NCI-H524 (cell line): Measurements from ENCODE around the gene RAB13.

ENCODE experiments used
- DNase-seq, 2 experiments: peaks; one replicate each; lab custom pipeline; 2025; lab: John Stamatoyannopoulos, UW

The RAB13 gene

DNA sequence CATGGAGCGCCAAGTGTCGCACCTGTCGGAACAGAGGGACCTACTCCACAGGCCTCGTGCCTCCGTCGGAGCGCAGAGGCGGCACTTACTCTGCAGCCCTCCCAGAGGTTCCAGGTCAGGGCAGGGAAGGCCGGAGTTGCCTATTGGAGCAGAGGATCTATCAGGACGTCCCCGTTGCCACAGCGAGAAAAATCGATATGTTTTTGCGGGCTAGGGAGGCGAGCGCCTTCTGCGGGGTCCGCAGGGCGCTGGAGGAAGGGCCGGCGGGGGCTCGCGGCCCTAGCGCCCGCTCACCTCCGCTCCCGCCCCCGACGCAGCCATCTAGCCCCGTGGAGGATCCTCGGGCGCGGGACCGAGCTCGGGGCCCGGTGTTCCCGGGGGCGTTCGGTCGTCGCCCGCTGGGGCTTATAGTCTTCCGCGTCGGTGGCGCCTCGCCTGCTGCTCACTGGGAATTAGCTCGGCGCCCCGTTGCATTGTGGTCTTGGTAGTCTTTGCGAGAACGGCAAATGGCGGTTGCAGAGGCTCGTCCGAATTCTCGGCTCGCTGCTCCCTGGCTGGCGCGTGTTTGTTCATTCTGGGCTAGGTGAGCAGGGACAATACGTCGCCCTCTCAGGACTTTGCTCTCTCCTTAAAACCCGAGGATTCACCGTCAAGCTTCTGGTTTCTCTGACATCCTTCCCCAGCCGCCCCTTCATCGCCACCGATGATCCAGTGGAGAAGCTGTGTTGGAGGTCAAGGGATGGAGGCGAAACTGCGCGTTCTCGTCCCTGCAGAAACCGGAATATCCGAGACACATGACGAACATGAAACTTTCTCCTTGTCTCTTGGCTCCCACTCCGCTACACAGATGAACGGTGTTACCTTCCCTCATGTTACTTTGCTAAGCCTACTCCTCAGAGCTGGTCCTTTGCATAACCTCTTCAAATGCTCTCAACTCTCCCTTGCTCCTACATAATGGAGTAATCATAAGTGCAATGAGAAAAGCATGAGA, 8.6 kb downstream of the RAB13 start, which contains the start of gene JTB:
Gene JTB (minus strand): TSS at position 425 of the 991 bp plus-strand sequence. CDS start 422 bp downstream, at position 3.
- peak; percentile 55 to 70 for DNase-seq

DNA sequence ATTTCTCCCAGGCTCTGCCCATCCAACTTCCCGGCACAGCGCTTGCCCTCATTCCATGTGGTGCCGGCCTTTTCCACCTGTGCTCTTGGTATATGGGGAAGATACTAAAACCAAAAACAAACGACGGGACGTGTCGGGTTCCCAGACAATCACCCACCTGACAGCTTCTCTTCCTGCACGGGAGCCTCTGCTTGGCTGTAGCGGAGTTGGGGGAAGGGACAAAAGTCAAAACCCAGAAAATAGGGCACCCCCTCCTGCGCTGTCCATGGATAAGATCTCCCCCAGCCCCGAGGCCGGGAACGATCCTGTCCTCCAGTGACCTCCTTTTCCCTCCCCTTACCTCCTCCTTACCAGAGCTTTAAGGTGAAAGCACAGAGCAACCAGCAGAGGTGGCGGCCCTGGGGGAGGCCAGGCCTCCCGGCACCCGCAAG, 9.3 kb downstream of the RAB13 start:
- no peak for DNase-seq

DNA sequence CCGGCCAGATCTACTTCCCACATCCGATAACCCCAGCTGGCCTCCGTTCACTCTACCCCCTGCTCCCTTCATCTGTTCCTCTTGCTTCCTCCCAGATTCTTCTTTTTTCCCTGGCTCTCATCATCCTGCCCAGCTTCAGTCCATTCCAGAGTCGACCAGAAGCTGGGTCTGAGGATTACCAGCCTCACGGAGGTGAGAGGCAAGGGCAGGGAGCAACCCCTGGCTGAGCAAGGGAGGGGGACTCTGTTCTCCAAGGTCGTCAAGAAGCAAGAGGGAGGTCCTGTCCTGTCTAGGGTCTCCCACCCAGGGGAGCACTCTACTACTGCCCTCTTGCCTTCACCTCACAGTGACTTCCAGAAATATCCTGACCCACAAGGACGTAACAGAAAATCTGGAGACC, 12.6 kb downstream of the RAB13 start:
- no peak for DNase-seq

DNA sequence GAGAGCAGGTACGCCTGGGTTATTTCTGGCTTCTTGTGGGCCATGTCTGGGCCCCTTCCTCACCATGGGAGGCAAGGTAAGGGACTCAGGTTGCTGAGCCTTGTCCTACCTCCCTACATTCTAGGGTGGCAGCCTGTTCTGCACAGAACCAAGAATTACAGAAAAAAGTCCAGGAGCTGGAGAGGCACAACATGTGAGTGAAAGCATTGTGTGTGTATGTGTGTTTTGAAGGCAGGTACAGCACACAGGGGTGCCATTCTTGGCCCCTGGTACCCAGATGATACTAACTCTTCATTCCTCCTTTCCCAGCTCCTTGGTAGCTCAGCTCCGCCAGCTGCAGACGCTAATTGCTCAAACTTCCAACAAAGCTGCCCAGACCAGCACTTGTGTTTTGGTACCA, 13.1 kb downstream of the RAB13 start:
- no peak for DNase-seq

DNA sequence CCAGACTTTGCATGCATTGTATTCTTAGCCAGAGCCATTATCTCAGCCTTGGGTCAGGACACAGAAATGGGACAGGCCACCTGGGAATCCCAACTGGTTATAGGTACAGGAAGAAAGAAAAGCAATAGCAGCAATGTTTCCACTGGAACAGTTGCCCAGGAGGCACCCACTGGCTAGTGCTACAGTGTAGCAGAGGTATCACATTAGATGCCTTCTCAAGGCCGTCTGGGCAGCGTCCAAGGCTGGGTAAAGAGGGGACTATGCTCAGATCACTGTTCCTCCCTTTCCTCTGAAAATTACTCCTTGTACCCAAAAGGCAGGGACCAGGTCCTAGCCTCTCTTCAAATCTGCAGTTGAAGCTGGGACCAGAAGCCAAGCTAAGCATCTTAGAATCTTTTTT, 15.8 kb downstream of the RAB13 start:
- no peak for DNase-seq

DNA sequence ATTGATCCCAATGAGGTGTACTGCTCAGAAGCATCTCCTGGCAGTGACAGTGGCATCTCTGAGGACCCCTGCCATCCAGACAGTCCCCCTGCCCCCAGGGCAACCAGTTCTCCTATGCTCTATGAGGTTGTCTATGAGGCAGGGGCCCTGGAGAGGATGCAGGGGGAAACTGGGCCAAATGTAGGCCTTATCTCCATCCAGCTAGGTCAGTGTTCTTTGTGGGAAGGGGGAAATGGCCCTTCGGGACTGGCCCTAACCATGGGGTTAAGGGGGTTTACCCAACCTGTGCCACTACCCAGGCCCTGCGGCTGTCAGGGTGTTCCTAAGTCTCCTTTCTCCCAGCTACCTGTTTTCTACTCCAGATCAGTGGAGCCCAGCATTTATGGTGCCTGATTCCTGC, 17.2 kb downstream of the RAB13 start:
- DNase-seq = no peak

DNA sequence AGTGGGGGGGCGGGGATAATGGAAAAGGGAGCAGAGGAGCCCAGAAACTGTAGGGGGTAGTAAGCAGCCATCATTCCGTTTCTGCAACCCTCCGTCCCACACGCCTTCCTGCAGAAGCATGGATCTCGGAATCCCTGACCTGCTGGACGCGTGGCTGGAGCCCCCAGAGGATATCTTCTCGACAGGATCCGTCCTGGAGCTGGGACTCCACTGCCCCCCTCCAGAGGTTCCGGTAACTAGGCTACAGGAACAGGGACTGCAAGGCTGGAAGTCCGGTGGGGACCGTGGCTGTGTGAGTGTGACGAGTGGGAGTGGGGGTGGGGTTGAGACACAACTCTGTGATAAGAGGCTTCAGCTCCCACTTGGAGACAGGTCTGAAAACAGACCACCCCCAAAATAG, 17.7 kb downstream of the RAB13 start:
- DNase-seq = no peak

DNA sequence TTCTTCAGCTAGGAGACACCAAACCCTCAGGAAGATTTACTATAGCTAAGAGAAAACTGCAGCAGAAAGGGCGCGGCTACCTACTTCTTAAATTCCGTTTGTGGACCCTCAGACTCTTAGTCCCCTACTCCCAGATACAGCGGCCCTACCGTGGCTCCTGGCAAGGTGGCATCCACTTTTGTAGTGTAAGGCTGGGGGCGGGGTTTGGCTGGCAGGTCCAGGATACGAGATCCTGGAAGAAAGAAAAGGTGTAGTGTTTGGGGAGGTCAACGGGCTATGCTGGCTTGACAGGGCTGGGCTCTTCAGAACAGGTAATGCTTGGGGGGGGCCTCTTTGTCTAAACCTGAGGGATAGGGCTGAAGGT, 18.2 kb downstream of the RAB13 start:
- DNase-seq = no peak

DNA sequence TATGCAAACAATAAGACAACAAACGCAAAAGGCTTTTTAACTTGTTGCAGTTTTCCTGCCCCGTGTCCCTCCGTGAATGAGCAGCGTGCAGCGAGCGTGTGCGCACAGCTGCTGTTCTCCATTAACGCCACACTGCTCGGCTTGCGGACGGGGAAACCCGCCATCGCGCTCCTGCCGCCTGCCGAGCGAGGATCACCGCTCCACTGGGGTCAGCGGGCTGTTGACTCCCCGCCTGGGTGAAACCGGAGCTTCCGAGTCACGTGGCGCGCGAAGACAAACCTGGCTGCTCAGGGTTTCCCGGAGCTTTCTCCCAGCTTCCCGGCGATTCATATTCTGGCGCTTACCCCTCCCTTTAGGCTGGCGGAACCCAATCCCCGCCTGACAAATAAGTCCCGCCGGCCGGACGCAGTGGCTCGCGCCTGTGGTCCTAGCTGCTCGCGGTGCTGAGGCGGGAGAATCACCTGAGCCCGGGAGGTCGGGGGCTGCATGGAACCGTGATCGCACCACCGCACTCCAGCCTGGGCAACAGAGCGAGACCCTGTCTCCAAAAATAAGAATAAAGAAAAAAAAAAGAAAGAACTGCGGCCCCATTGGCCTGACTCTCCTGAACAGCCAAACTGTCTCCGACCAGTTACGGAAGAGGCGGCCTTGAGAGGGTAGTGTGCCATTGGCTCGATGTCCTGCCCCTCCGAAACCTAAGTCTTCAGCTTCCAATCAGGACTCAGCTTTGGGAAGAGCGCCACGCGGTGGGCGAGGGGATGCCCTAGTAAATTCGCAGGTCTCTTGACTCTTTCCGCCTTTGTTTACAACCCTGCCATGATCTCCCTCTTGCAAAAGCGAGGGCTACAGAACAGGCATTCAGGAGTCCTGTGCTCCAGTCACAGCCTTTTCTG, 18.8 kb downstream of the RAB13 start, which contains the start of gene CREB3L4:
Gene CREB3L4 (plus strand): TSS at position 796 of the 893 bp plus-strand sequence. CDS start 624 bp downstream, outside the sequence.
- peak; percentile 93 to 96 for DNase-seq

DNA sequence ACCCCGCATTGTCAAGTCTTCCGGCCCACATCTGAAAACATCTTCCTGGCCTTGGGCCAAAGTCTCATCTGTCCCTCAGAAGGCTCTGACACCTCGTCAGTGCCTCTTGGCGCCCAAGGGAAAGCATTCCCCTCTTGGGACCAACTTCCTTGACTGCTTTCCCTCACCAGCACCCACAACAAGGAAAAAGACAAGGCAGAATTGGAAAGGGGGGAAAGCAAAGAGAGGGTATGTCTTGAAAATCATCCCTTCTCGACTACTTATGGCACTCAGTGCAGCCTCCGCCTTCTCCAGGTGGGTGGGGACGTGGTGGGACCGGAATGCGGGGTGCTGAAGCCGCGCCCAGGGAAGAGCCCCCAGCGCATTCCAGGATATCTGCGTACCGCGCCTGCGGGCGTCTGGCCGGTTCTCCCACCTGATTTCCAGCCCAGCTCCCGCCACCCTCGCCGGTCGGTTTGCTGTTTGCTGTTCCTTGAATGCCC, 22.2 kb downstream of the RAB13 start:
- peak; percentile 47 to 50 for DNase-seq

DNA sequence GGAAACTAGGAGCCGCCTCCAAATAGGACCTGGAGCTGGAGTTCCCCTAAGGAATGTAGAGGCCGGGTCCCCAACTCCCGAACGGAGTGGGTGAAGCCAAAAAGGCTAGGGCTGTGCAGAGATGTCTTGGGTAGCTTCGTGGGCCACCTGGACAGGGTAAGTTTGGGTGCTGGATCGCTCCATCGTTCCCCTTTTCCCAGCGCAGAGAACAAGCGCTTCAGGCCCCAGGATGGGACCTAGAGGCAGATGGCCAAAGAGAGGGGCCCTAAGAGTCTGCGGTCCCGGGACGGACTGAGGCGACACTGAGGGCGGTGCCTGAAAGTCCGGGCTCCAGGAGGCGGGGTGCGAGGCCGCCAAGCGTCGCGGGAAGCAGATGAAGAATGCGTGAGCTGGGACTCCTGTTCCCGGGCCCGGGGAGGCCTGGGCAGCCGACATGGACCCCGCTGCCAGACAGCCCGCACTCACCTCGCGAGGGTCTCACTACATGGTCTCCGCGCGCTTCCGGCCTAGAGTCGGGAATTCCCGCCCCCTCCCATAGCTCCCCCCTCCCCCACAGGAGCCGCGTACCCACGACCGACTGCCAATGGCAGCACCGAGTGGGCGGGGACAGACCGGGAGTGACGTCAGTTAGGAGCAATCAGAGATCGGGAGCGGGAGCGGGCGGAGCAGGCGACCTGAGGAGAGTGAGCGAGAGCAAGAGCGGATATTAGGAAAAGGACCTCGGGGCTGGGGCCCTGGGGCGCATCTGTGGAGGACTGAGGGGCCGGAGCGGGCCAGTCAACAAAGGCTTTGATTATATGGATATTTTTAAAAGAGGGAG, 22.9 kb downstream of the RAB13 start, which contains the start of gene SLC39A1:
Gene SLC39A1 (minus strand): TSS at position 508 of the 820 bp plus-strand sequence. CDS start 822 bp downstream, outside the sequence.
- peak; percentile 89 to 97 for DNase-seq

DNA sequence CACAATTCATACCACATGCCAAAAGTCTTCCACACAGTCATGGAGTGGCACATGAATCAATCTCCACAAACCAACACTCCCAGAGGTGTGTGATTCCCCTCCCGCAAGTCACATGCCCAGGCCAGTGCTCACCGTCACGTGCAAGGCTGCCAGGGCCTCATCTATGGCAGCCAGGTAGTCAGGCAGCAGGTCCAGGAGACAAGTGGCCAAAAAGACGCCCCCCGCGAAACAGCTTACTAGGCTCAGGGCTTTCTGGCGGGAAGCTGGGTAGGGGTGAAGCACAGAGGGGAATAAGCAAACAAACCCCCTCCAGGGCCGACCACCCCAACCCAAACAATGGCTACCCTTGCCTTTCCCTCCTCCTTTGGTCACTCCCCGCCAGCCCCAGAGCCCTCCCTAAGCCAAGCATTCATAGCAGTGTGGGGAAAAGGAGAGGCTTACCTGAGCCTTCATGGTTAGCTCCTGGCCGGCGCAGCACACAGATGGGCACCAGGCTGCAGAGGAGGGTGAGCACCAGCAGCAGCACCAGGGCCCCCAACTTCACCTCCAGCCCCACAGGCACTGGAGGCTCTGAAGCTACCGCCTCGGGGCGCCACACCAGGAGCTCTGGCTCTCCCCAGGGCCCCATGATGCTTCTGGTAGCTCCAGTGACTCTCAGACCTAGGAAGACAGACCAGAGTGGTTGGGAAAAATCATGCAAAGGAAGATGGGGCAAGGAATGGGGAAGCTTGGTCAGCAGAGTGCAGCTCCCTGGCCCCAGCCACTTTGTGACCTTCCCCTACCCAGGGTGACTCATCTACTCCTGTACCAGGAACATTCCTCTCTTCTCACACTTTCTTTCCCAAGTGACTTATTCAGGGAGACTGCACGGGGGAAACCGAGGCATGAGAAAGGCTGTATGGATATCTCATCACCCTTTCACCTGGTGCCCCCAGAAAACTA, 23.8 kb downstream of the RAB13 start:
- no peak for DNase-seq

DNA sequence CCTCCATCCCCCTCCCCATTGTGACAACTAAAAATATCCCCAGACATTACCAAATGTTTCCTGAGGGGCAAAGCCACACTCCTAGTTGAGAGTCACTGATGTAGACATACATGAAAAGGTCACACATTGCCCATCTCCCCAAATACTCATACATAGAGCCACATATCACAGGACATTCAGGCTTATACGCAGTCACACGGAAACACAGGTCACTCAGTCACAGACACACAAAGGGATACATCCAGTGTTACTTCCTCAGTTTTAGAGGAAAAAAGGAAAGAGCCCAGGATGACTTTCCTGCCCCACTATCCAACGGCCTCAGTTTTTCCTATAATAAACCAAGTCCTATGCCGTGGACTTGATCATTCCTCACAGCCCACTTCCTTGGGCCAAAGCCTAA, 24.7 kb downstream of the RAB13 start:
- no peak for DNase-seq

DNA sequence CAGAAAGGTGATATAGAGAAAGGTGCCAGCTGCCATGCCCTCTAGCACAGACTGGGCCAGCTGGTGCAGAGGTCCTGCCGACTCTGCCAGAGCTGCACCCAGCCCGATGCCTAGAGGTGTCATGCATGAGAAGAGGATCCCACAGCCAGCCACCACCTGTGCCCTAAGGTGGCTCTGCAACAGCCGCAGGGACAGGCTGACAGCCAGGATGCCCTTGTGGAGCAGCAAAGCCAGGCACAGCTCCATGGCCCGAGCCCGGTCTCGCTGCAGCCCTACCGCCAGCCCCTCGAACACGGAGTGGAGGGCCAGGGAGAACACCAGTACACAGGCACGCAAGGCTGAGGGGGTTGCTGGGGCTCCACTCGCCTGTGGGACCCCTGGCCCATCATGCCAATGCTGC, 25.9 kb downstream of the RAB13 start:
- DNase-seq = no peak

DNA sequence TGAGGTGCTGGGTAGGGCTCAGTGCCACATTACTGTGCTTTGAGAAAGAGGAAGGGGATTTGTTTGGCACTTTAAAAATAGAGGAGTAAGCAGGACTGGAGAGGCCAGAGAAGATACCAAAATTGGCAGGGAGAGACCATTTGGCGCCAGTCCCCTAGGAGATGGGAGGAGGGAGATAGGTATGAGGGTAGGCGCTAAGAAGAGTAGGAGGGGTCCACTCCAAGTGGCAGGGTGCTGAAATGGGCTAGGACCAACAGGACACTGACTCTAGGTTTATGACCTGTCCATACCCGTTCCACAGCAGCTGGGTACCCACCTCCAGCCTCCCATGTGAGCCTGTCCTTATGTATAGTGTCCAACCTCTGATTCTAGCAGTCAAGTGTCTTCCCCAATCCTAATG, 26.7 kb downstream of the RAB13 start:
- DNase-seq = no peak

DNA sequence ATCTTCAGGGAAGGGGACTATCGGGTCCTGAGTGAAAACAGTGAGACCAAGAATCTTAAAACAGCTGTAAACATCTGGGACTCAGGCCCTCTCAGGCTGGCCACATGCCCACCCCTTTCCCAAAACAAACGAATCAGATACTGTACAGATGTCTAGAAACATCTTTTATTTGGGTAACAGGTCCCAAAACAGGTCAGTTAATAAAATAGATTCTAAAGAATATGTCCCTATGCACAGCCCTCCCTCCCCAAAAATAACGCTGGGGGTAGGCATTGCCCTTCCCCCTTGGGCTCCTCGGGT, 27.2 kb downstream of the RAB13 start:
- no peak for DNase-seq

DNA sequence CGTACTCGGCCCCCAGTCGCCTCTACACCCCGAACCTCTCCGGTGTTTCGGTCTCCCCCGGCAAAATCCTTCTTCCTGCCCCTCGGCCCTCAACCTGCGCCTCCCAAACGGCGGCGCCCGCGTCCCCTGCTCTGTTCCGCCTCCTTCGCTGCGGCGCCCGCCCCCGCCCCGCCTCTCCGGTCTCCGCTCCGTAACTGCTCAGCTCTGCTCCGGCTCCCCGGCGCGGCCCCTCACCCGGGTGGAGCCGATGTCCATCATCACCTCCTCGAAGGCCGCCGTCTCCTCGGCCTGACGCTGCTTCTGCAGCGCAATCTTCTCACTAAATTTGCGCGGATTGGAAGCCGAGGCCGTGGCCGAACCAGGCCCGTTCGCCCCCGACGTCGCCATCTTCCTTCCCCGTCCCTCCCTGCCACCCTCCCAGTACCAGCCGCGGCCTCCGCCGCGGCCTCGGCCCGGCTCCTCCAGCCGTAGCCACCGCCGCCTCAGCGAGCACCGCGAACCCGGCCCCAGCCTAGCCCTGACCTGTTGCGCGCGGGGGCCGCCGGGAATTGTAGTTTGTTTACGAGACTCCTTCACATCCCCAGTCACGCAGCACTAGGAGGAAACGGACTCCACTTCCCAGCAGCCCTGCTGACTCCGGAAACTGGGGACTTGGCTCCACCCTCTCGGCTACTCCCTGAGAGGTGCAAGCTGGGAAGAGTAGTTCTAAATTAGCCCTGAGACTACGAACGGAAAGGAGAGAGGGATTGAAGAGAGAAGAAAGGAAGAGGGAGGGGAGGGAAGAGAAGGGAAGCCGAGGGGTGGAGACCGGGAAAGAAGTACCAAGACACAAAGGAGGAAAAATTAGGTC, 27.8 kb downstream of the RAB13 start, which contains the start of gene CRTC2:
Gene CRTC2 (minus strand): TSS at position 502 of the 850 bp plus-strand sequence. CDS start 115 bp downstream, at position 387.
- peak; percentile 96 to 97 for DNase-seq

DNA sequence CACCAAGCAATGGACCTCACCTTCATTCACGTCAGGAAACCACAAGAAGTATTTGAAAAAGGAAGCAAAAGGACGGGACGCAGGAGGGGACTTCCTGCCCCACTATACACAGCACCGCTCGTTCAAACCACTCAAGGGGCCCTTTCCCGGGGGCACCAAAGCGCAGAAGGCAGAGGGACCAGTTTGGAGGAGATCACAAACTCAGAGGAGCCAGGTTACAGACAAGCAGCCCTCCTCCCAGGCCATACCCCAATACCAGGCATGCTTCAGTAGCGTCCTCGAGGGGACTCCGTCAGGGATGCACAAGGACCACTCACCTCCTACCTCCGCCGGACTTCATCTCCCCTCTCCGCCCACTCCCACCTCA, 28.4 kb downstream of the RAB13 start:
- peak in 1 of 2 experiments; percentile 28 for DNase-seq

DNA sequence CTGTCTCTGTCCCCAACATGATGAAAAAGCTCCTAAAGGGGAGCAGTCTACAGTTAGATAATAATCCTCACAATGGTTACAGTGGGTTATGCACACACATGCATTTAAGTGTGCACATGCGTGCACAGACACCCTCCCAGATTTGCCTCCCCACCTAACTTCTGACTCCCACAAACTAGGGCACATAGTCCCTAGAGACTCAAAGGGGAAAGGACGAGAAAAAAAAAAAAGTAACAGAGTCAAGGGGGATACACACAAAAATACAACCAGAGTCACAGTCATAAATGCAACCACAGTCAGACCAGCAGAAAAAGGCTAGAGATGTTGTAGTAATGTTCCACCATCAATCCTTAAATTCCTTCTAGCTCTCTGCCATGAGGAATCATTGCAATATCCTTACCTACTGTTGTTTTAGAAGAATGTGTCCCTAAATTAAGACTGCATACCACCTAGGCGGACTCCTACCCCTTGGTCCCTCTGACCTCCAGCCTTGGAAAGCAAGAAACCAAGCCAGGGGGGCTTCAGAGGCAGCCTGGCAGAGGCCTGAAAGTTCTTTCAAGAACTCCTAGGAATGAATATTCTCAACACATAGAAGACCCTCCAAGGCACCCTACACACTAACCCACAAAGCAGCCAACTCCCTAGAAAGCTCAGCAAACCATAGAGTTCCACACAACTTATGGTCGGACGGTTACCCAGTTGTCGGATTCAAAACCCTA, 29.0 kb downstream of the RAB13 start:
- DNase-seq = no peak
